ENCODE data around the gene GREM1.

The GREM1 gene

DNA sequence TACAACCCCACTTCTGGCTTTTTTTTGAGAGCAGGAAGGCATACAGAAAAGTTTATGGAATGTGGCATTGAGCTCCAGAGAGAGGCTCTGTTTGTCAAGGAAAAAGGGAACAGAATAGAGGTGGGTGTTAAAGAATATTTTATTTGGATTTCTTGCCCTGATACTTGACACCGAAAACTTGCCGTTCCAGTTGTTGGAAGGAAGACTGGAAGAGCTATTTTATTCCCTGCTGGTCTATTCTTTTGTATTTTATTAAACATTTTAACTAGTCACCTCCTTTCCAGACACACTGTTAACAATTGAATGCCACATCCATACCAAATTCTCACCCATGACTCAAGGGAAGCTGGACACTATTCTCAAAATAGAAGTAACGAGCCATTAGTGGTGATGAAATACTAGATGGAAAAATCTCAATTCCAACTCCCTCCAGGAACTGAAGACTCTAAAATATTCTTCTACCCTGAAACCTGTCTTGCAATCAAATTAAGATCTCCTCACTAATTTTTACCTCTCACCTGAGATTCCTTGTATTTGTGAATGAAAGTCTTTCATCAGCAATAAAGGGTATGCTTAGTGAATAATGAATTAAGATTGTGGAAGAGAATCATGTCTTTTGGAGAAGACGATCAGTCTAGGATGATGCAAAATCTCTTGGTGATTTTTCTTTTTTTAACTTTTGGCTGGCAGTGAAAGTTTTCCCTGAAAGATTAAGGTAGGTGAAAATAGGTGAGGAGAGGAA, 28.5 kb downstream of the GREM1 start:
- TF ChIP-seq, protein P1, sequence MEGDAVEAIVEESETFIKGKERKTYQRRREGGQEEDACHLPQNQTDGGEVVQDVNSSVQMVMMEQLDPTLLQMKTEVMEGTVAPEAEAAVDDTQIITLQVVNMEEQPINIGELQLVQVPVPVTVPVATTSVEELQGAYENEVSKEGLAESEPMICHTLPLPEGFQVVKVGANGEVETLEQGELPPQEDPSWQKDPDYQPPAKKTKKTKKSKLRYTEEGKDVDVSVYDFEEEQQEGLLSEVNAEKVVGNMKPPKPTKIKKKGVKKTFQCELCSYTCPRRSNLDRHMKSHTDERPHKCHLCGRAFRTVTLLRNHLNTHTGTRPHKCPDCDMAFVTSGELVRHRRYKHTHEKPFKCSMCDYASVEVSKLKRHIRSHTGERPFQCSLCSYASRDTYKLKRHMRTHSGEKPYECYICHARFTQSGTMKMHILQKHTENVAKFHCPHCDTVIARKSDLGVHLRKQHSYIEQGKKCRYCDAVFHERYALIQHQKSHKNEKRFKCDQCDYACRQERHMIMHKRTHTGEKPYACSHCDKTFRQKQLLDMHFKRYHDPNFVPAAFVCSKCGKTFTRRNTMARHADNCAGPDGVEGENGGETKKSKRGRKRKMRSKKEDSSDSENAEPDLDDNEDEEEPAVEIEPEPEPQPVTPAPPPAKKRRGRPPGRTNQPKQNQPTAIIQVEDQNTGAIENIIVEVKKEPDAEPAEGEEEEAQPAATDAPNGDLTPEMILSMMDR (conservative IDR thresholded peaks at IDR 0.05; ENCODE audit: low read depth): no peak
- H3K27ac ChIP-seq: no peak overlapping the region
- ChIA-PET CTCF (no interaction called here), POLR2A (ENCODE audit: low non-redundant PET) (no interaction called here)
- DNase-seq (ENCODE audit: low spot score): no peak

DNA sequence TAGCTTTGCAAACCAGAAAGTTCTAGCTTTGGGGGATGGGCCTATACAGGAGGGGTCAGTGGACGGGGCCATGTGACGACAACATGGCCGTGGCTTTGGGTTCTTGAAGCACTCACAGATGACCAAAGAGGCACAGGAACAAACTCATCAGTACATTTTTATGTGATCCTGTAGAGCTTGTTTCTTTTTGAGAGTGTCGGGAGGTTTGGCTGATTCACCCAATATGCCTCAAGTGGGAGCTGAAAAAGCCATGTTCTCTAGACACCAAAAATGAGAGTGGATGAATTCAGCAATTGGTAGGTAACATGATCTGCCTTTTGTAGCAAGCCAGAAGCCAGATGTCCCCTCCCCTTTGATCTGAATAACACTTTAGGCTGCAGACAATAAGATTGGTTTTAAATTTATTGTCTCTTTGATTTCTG, 30.1 kb downstream of the GREM1 start:
- ChIA-PET POLR2A (ENCODE audit: low non-redundant PET) (no interaction called here), CTCF (interaction anchor here (0.6 kb wide), 1 partner anchor 86 kb away, joined by 3 read pairs; no protein-coding TSS in a partner anchor)
- TF ChIP-seq, protein P1 (conservative IDR thresholded peaks at IDR 0.05; ENCODE audit: low read depth): no peak
- no peak for DNase-seq (ENCODE audit: low spot score)
- no peak overlapping the region for H3K27ac ChIP-seq

DNA sequence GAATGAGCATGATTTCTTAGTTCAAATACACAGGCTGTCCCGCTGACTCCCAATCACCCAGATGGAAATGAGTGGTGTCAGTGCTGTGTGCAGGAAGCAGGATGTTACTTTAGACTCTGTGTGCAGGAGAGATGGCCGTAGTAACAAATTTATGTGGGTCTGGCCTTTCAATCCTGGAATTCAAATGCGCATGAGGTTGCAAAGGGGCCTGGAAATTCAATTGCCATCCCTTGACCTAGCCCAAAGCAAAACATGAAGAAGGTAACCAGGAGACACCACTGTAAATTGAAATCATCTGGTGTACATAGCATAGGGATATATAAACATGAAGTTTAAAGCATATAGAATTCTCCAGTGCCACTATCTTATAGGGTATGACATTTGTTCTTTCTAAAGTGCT, 33.2 kb downstream of the GREM1 start:
- POLR2A ChIA-PET (ENCODE audit: low non-redundant PET): no interaction called here

DNA sequence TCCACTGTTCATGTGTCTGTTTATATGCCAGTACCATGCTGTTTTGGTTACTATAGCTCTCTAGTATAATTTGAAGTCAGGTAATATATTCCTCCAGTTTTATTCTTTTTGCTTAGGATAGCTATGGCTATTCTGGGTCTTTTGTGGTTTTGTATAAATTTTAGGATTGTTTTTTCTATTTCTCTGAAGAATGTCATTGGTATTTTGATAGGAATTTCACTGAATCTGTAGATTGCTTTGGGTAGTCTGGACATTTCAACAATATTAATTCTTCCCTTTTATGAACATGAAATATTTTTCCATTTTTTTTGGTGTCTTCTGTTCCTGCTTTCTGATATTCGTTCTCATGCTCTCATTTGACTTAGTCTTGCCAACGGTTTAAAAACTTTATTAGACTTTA, 39.6 kb downstream of the GREM1 start:
- no peak for DNase-seq (ENCODE audit: low spot score)
- no peak overlapping the region for H3K27ac ChIP-seq
- TF ChIP-seq, protein P1 (conservative IDR thresholded peaks at IDR 0.05; ENCODE audit: low read depth): no peak
- ChIA-PET CTCF (interaction anchor here (1.0 kb wide), 1 partner anchor 95 kb away, joined by 3 read pairs; no protein-coding TSS in a partner anchor), POLR2A (ENCODE audit: low non-redundant PET) (no interaction called here)

More for the DNA sequence above, 33.2 kb downstream of the GREM1 start:
- no peak for DNase-seq (ENCODE audit: low spot score)
- no peak overlapping the region for H3K27ac ChIP-seq
- TF ChIP-seq, protein P1 (conservative IDR thresholded peaks at IDR 0.05; ENCODE audit: low read depth): no peak
- CTCF ChIA-PET: no interaction called here

DNA sequence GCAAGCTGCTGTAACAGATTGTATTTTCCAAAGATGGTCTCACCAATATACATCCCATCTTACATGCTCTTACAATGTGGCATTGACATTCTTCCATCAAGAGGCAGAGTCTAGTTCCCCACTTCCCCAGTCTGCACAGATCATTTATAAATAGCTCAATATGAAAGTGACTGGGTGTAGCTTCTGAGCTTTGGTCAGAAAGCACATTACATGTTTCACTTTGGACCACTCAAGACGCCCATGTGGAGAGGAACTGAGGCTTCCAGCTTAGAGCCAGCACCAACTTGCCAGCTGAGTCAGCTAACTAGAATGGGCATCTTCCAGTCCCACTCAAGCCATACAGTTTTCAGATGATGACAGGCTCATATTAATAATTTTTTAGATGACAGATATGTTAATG, 45.5 kb downstream of the GREM1 start:
- H3K27ac ChIP-seq: no peak overlapping the region
- ChIA-PET CTCF (no interaction called here), POLR2A (ENCODE audit: low non-redundant PET) (interaction anchor here (0.6 kb wide), 1 partner anchor 31 kb away, joined by 3 read pairs; no protein-coding TSS in a partner anchor)
- no peak for DNase-seq (ENCODE audit: low spot score)
- TF ChIP-seq, protein P1 (conservative IDR thresholded peaks at IDR 0.05; ENCODE audit: low read depth): no peak

DNA sequence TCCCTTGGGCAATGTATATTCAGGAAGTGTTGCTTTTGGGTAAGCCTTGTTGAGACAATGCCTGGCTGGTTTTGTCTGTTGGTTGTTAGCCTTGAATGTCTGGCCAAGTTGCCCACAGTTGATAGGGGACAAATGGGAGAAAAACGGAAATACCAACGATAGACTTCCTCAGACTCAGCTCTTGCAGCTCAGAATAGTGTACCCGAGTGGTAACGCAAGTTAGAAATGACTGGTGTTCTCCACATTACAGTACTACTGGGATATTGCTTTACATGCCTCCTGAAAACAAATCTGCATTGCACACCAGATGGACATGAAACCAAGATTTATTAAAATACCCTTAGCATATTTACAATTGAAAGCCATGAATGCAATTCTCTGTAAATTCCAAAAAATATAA, 47.4 kb downstream of the GREM1 start:
- no peak overlapping the region for H3K27ac ChIP-seq
- ChIA-PET POLR2A (ENCODE audit: low non-redundant PET) (no interaction called here), CTCF (no interaction called here)
- TF ChIP-seq, protein P1 (conservative IDR thresholded peaks at IDR 0.05; ENCODE audit: low read depth): no peak
- DNase-seq (ENCODE audit: low spot score): no peak

Data from RWPE1 (cell line).